Esophagus muscularis mucosa (tissue), 3 donors: ENCODE results near the gene GMDS.

ENCODE experiments used
- POLR2A ChIP-seq: fragments of 450-650 bp; IDR thresholded peaks from one replicate; pipeline ENCODE4 v1.6.1; 2017; ENCODE audit warnings: antibody characterized with exemption, moderate library complexity, mild to moderate bottlenecking, low read depth
- POLR2AphosphoS5 ChIP-seq, 2 donors: sonication (generic); formaldehyde crosslinking; IDR thresholded peaks; one replicate each; pipeline ENCODE4 v1.6.1; 2017; ENCODE audit warnings: antibody characterized with exemption in 2 of 2
- TF ChIP-seq, protein P1 (sequence below), 3 experiments: fragments of 200-600 bp in 2 of 3; fragments of 450-650 bp in 1 of 3; sonication (generic) in 2 of 3; IDR thresholded peaks; one replicate each; pipeline ENCODE4 v1.5.1; 2017 to 2019; ENCODE audit warnings: antibody characterized with exemption in 3 of 3, mild to moderate bottlenecking in 2 of 3, moderate library complexity in 1 of 3

DNA sequence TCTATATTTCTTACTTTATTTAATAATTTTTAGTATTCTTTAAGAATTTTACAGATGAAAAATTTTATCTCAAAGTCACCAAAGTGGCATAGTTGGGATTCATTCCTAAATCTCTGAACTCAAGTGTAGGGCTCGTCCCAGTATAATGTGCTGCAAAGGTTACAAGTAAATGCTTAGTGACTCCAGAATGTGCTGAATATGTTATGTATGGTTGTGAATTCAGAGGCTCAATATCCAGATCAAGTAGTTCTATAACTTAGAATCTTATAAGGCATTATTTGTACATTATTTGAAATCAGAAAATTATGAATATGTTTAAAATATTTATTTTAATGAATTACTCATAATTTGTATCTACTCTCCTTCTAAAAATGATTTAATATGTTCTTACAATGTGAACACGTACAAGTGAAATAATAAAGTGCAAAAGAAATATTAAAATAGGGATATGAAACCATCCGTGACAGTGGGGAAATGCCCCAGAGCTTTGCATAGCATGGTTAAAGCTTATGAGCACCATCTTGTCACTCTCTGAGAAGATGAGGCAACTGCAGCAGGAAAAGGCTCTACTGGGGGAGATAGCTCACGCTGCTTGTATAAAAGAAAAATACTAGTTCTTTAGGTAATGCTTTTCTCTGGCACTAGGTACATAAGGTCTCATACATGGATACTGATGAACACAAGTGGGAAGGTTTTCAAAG is 376.7 kb downstream of the GMDS start:
- TF ChIP-seq, protein P1, sequence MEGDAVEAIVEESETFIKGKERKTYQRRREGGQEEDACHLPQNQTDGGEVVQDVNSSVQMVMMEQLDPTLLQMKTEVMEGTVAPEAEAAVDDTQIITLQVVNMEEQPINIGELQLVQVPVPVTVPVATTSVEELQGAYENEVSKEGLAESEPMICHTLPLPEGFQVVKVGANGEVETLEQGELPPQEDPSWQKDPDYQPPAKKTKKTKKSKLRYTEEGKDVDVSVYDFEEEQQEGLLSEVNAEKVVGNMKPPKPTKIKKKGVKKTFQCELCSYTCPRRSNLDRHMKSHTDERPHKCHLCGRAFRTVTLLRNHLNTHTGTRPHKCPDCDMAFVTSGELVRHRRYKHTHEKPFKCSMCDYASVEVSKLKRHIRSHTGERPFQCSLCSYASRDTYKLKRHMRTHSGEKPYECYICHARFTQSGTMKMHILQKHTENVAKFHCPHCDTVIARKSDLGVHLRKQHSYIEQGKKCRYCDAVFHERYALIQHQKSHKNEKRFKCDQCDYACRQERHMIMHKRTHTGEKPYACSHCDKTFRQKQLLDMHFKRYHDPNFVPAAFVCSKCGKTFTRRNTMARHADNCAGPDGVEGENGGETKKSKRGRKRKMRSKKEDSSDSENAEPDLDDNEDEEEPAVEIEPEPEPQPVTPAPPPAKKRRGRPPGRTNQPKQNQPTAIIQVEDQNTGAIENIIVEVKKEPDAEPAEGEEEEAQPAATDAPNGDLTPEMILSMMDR (IDR thresholded peaks at IDR 0.05): no peak
- no peak for TF ChIP-seq POLR2A
- no peak for TF ChIP-seq POLR2AphosphoS5 (IDR thresholded peaks at IDR 0.05)
